Measurements from ENCODE around the gene ELMO2.

Gene ELMO2, protein sequence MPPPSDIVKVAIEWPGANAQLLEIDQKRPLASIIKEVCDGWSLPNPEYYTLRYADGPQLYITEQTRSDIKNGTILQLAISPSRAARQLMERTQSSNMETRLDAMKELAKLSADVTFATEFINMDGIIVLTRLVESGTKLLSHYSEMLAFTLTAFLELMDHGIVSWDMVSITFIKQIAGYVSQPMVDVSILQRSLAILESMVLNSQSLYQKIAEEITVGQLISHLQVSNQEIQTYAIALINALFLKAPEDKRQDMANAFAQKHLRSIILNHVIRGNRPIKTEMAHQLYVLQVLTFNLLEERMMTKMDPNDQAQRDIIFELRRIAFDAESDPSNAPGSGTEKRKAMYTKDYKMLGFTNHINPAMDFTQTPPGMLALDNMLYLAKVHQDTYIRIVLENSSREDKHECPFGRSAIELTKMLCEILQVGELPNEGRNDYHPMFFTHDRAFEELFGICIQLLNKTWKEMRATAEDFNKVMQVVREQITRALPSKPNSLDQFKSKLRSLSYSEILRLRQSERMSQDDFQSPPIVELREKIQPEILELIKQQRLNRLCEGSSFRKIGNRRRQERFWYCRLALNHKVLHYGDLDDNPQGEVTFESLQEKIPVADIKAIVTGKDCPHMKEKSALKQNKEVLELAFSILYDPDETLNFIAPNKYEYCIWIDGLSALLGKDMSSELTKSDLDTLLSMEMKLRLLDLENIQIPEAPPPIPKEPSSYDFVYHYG

DNA sequence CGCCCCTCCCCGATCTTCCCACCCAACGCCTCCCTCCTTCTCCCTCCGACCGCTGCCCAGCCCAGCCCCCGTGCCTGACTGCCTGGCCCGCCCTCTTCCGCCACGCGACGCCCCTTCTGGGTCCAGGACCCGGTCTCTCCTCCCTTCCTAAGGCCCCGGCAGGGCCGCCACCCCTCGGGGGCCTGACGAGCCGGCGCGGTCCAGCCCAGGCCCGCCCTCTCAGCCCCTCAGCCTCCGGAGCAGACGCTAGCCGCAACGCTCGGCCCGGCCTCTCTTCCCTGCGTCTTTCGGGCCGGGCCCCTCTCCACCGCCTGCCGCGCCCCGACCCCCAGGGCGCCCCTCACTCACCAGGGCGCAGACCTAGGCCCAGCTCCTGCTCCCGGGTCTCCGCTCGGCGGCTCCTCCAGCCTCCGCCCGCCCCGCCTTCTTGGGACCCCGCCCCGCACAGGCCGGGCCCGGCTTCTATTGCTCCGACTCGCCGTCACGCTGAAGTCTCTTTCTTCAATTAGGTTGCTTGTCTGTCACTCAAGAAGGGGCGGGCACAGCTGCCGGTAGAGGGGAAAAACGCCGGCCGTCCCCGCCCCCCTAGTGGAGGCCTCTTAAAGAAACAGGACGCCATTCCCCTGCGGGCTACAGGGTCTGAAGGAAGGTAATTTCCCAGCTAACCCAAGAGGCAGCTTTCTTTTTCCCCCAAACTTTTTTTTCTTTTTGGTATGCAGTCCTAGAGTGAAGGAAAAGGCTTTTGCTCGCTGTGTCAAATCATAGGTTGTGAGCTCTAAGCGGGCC is at the start of gene ELMO2:
Gene ELMO2, minus strand, starts transcription at position 416 of the 786 bp plus-strand sequence. CDS start 12,133 bp downstream, outside the sequence.
- DNase-seq (ENCODE audit: low read depth in 3 of 3) = peak; percentile 93 to 95 (median 94)

DNA sequence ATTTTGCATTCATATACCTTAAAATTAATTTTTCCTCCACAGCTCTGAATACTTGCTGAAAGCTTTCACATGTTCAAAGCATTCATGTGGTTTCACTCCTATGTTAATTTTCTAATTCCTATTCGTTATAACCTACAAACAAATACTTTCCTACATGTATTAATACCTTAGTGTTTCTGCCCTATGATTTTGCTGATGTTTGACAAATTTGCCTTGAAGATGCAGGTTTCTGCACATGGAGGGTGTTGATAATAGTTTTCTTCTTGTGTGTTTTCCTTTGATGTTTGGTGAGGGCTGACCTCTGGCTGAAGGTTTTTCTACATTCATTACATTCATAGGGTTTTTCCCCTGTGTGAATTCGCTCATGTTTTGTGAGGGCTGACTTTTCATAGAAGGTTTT is 49.3 kb upstream of the ELMO2 start:
- no peak for DNase-seq (ENCODE audit: low read depth in 3 of 3)

- DNase-seq (ENCODE audit: low read depth in 3 of 3) = no peak
These were observed 40.4 kb upstream of the ELMO2 start for GRCh38 chr20:46446851-46447250.

DNA sequence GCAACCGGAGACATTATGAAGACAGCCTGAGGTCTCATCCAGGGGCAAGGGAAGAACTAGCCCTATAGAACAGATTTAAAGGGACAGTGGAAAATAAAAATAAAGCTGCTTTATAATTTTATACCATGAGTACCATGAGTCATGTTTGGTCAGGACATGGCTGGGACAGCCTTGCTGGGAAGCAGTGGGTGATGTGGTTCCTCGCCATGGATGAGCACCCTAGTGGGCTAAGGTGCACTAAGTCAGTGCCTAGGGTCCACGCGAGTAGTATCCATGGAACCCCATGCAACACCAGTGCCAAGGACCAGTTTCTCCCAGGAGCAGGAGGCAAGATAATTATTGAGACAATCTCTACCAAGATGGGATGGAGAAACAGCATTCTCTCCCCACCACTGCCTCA is 33.4 kb upstream of the ELMO2 start:
- DNase-seq (ENCODE audit: low read depth in 3 of 3) = no peak

DNA sequence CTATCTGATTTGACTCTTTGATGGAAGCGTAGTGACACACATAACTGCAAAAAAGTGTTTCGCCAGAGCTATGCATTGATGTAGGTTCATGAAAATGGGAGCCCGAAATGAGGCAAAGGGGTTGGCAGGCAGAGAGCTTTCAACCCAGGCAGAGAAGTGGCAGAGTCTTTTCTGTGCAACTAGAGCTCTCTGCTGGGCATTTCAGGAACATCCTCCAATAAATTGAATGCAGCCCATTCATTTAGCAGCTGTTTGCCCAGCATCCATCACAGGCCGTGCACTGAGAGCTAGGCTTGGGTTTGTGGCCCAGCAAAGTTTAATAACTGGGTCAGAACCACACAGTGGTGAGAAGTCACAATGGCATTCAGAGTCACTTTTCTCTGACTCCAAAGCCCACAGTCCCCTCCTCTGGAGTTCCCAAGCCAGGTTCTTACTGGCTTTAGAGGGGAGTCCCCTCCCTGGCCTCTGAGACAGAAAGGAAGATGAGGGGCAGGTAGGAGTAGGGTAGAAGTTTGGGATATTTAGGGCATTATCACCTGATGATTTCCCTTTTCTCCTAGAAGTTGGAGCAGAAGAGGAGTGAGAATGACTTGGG is 31.8 kb upstream of the ELMO2 start:
- no peak for DNase-seq (ENCODE audit: low read depth in 3 of 3)

DNA sequence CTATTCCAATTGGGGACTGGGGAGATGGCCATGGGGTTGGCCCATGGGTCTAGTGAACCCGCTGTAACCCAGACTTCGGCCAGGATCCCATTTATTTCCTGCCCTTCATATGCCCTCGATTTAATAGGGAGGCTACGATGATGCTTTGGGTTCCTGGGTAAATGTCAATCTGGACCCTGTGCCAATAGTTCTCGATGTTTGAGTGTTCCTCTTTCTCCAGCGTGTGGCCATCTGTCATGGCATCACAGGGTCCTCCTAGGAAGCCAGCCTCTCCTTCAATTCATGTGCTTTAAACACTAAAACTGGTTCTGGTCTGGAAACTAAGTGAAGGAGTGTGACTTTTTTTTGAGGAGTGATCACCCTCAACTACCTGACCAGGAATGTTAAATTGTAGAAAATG is 28.7 kb upstream of the ELMO2 start:
- no peak for DNase-seq (ENCODE audit: low read depth in 3 of 3)

GRCh38 chr20:46434597-46434996 is 28.2 kb upstream of the ELMO2 start:
- DNase-seq (ENCODE audit: low read depth in 3 of 3) = no peak

- no peak for DNase-seq (ENCODE audit: low read depth in 3 of 3)
These were observed 26.6 kb upstream of the ELMO2 start for GRCh38 chr20:46433051-46433450.

- DNase-seq (ENCODE audit: low read depth in 3 of 3) = no peak
These were observed 24.7 kb upstream of the ELMO2 start for GRCh38 chr20:46430921-46431712.

DNA sequence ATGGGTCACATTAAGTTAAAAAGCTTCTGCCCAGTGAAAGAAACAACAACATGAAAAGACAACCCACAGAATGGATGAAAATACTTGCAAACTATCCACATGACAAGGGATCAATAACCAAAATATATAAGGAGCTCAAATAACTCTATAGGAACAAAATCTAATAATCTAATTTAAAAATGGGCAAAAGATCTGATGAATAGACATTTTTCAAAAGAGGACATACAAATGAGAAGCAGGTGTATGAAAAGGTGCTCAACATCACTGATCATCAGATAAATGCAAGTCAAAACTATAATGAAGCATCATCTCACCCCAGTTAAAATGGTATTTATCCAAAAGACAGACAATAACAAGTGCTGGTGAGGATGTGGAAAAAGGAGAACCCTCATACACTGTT is 21.0 kb upstream of the ELMO2 start:
- no peak for DNase-seq (ENCODE audit: low read depth in 3 of 3)

GRCh38 chr20:46423882-46424482 is 17.6 kb upstream of the ELMO2 start:
- no peak for DNase-seq (ENCODE audit: low read depth in 3 of 3)

- DNase-seq (ENCODE audit: low read depth in 3 of 3) = no peak
These were observed 16.9 kb upstream of the ELMO2 start for GRCh38 chr20:46423342-46423741.

DNA sequence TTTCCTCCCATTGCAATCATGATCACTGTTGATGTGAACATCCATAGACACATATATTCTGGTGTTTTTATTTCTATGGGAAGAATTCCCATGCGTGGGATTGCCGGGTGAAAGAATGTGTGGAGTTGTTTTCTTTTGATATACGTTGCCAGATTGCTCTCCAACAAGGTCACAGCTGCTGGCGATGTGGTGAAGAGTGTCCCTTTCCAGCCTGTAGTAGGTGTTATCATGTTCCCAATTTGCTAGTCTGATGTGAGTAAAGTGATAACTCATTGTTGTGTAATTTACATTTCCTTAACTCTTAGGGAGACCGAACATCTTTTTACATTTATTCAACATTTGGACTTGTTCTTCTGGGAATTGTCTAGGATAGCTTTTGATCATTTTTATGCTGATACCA is 14.5 kb upstream of the ELMO2 start:
- DNase-seq (ENCODE audit: low read depth in 3 of 3) = no peak

DNA sequence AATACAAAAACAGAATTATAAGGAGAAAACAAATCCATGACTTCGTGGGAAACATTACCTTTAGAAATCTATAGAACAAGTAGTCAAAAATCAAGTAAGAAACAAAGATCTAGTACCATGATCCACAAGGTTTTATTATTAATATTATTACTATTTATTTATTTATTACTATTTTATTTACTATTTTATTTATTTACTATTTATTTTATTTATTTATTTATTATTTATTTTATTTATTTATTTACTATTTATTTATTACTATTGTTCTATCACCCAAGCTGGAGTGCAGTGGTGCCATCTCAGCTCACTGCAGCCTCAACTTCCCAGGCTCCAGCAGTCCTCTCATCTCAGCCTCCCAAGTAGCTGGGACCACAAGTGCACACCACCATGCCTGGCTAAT is 13.5 kb upstream of the ELMO2 start:
- DNase-seq (ENCODE audit: low read depth in 3 of 3) = no peak

- DNase-seq (ENCODE audit: low read depth in 3 of 3) = no peak
These were observed 10.4 kb upstream of the ELMO2 start for GRCh38 chr20:46416839-46417238.

DNA sequence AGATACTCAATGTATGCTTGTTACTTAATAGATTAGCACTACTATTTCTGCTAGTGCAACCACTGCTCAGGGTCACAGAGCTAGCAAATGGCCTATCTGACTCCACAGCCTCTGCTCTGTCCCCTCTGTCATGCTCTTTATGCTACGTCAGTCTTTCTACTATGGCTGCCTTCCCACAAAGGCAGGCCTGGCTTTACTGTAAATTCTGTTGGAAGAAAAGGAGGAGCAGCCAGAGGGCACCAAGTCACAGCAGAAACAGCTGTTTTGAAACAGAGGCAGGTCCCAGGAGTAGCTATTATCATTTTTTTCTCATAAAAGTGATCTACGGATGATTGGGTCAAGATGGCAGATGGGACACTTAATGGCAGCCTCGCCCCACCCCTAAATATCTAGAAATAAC is 10.0 kb upstream of the ELMO2 start:
- no peak for DNase-seq (ENCODE audit: low read depth in 3 of 3)

- no peak for DNase-seq (ENCODE audit: low read depth in 3 of 3)
These were observed 9.4 kb upstream of the ELMO2 start for GRCh38 chr20:46415773-46416172.

- DNase-seq (ENCODE audit: low read depth in 3 of 3) = no peak
These were observed 8.2 kb upstream of the ELMO2 start for GRCh38 chr20:46414608-46415007.

DNA sequence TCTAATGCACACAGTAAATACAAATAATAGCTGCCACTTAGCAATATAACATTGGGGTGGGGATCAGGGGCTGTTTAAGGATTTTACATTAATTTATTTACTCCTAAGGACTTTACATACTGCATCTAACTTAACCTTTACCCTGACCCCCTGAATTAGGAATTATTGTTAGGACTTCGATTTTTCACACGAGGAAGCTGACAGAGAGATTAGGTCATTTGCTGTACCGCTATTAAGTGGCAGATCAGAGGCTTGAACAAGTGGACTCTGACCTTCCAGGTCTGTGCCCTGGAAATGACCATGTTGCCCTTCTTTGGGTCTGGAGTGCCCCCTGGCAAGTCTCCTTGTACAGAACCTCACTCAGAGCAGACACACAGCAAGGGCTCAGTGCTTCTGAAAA is 5.2 kb upstream of the ELMO2 start:
- no peak for DNase-seq (ENCODE audit: low read depth in 3 of 3)

DNA sequence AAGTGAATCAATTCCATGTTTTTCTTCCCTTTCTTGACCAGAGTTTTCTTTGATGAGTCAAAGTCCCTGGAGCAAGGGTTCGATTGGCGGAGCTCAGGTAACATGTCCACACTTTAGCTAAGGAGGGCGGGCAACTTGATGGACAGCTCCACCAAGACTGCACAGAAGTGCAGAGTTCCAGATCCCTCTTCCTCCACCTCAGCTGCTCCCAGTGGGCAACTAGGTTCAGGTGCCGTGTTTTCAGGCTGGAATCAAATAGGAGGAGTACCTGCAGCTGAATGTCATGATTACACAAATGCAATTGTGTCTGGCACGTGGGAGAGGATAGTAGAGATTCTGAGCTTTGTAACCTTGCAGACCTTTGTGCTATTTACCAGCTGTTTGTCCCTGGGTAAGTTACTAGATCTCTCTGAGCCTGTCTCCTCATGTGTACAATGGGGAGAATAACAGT is 1.9 kb upstream of the ELMO2 start:
- DNase-seq (ENCODE audit: low read depth in 3 of 3) = no peak

DNA sequence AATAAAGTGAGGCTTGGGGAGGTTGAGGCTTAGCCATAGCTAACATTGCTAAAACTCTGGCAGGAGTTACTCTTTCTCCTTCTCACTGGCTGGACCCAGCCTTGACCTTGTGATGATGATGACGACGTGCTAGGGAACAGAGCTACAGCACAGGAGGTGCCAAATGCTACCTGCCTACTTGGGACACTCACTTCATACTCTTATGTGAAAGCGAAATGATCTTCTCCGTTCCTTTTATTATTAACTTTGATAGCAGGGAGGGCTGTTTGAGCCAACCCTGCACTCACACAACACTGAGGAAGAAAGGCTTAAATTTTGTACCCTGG is 1.2 kb upstream of the ELMO2 start:
- no peak for DNase-seq (ENCODE audit: low read depth in 3 of 3)
